ENCODE data around the gene FAM149B1.
"Not testable (repeated sequence)": the region's sequence is repeated elsewhere in the genome, so short reads cannot be mapped to it uniquely, and the experiment has no call there.

The FAM149B1 gene

GRCh38 chr10:73253225-73253555, 85.3 kb downstream of the FAM149B1 start:
- intact Hi-C loops (cut with DNase I) = loop anchor here (5.0 to 10.0 kb wide), 2 partner anchors 88 to 156 kb away; partner anchors contain the start of genes ECD, FAM149B1 and P4HA1
- DNase-seq = no peak

GRCh38 chr10:73258612-73259011, 90.7 kb downstream of the FAM149B1 start:
- intact Hi-C loops (cut with DNase I) = loop anchor here (10.0 kb wide), 1 partner anchor 94 kb away; the partner anchor contains the start of genes ECD and FAM149B1
- not testable (repeated sequence) for DNase-seq

- intact Hi-C loops (cut with DNase I) = no loop called here
- DNase-seq = no peak
Observed at GRCh38 chr10:73261362-73261995, 93.6 kb downstream of the FAM149B1 start.

GRCh38 chr10:73262105-73262730, 94.3 kb downstream of the FAM149B1 start:
- intact Hi-C loops (cut with DNase I) = no loop called here
- DNase-seq = no peak

GRCh38 chr10:73262880-73263555, 95.1 kb downstream of the FAM149B1 start:
- intact Hi-C loops (cut with DNase I) = no loop called here
- DNase-seq = no peak

GRCh38 chr10:73263693-73264347, 95.9 kb downstream of the FAM149B1 start:
- intact Hi-C loops (cut with DNase I) = no loop called here
- DNase-seq = peak in 1 of 42 donors; percentile 9

GRCh38 chr10:73264423-73264822, 96.5 kb downstream of the FAM149B1 start:
- intact Hi-C loops (cut with DNase I) = no loop called here

GRCh38 chr10:73281097-73281496, 113.2 kb downstream of the FAM149B1 start:
- intact Hi-C loops (cut with DNase I) = no loop called here
- no peak for DNase-seq

More at GRCh38 chr10:73264423-73264822, 96.5 kb downstream of the FAM149B1 start:
- DNase-seq = no peak

- intact Hi-C loops (cut with DNase I) = no loop called here
- DNase-seq = no peak
Observed at GRCh38 chr10:73287441-73287840, 119.5 kb downstream of the FAM149B1 start.

- DNase-seq = no peak
- intact Hi-C loops (cut with DNase I) = no loop called here
Observed at GRCh38 chr10:73289958-73290357, 122.0 kb downstream of the FAM149B1 start.

GRCh38 chr10:73293461-73293860, 125.5 kb downstream of the FAM149B1 start:
- DNase-seq = no peak
- intact Hi-C loops (cut with DNase I) = no loop called here

All from head of caudate nucleus (tissue), 42 donors.